Trophoblast cell (in vitro differentiated cells and primary cell): ENCODE measurements around the gene PAFAH2.

Experiments
- DNase-seq, 2 donors: peaks; one replicate each; pipeline ENCODE4 v3.0.0-alpha.2; 2016
- H2AFZ ChIP-seq: 2 replicates; pipeline ENCODE4 v1.6.1; 2013; ENCODE audit warnings: low read length, moderate library complexity, mild to moderate bottlenecking; ENCODE audit not compliant: insufficient read depth, poor library complexity
- H2AK5ac ChIP-seq: 2 replicates; pipeline ENCODE4 v1.6.1; 2013; ENCODE audit warnings: mild to moderate bottlenecking, low read length
- H2BK120ac ChIP-seq: 2 replicates; pipeline ENCODE4 v1.6.1; 2013; ENCODE audit warnings: low read length, mild to moderate bottlenecking, moderate library complexity; ENCODE audit not compliant: insufficient read depth, poor library complexity
- H2BK12ac ChIP-seq: 2 replicates; pipeline ENCODE4 v1.6.1; 2013; ENCODE audit warnings: mild to moderate bottlenecking, low read length, moderate library complexity
- H2BK5ac ChIP-seq: 2 replicates; pipeline ENCODE4 v1.6.1; 2013; ENCODE audit warnings: low read length, low read depth, moderate library complexity, mild to moderate bottlenecking; ENCODE audit not compliant: poor library complexity
- H3K14ac ChIP-seq: 2 replicates; pipeline ENCODE4 v1.6.1; 2013; ENCODE audit warnings: mild to moderate bottlenecking, low read length
- H3K18ac ChIP-seq: 2 replicates; pipeline ENCODE4 v1.6.1; 2013; ENCODE audit warnings: mild to moderate bottlenecking, low read length
- H3K23ac ChIP-seq: 2 replicates; pipeline ENCODE4 v1.6.1; 2013; ENCODE audit warnings: low read length
- H3K27ac ChIP-seq: 2 replicates; pipeline ENCODE4 v1.5.1; 2013; ENCODE audit warnings: low read depth, mild to moderate bottlenecking, inconsistent platforms, low read length, moderate library complexity
- H3K27me3 ChIP-seq: 2 replicates; pipeline ENCODE4 v1.6.1; 2013; ENCODE audit warnings: inconsistent platforms, mild to moderate bottlenecking, low read length, moderate library complexity; ENCODE audit not compliant: insufficient read depth
- H3K36me3 ChIP-seq, 2 experiments: 1 replicate in 1 of 2; 2 replicates in 1 of 2; pipeline ENCODE4 v1.6.1; 2013; ENCODE audit warnings: low read length in 2 of 2, mild to moderate bottlenecking in 2 of 2, moderate library complexity in 1 of 2; ENCODE audit not compliant: insufficient read depth in 2 of 2, control insufficient read depth in 1 of 2
- H3K4ac ChIP-seq: 2 replicates; pipeline ENCODE4 v1.6.1; 2013; ENCODE audit warnings: low read depth, mild to moderate bottlenecking, low read length, moderate library complexity
- H3K4me1 ChIP-seq, 2 experiments: 1 replicate in 1 of 2; 2 replicates in 1 of 2; pipeline ENCODE4 v1.6.1; 2013; ENCODE audit warnings: low read length in 2 of 2, mild to moderate bottlenecking in 2 of 2, moderate library complexity in 1 of 2; ENCODE audit not compliant: insufficient read depth in 2 of 2, control insufficient read depth in 1 of 2
- H3K4me2 ChIP-seq: 2 replicates; pipeline ENCODE4 v1.6.1; 2013; ENCODE audit warnings: inconsistent platforms, mild to moderate bottlenecking, low read length, moderate library complexity
- H3K4me3 ChIP-seq: 2 replicates; pipeline ENCODE4 v1.5.1; 2013; ENCODE audit warnings: mild to moderate bottlenecking, low read depth, low read length, inconsistent platforms
- H3K79me1 ChIP-seq: one replicate; pipeline ENCODE4 v1.6.1; 2013; ENCODE audit warnings: low read length
- H3K79me2 ChIP-seq: 2 replicates; pipeline ENCODE4 v1.6.1; 2013; ENCODE audit warnings: low read length, mild to moderate bottlenecking; ENCODE audit not compliant: control insufficient read depth, insufficient read depth, poor library complexity
- H3K9ac ChIP-seq: 2 replicates; pipeline ENCODE4 v1.6.1; 2013; ENCODE audit warnings: mild to moderate bottlenecking, low read length
- H3K9me3 ChIP-seq: 2 replicates; pipeline ENCODE4 v1.6.1; 2013; ENCODE audit warnings: low read depth, mild to moderate bottlenecking, control low read depth, inconsistent platforms, low read length; ENCODE audit not compliant: insufficient read depth
- H4K12ac ChIP-seq: 2 replicates; pipeline ENCODE4 v1.6.1; 2013; ENCODE audit warnings: low read depth, mild to moderate bottlenecking, low read length, moderate library complexity
- H4K8ac ChIP-seq: 2 replicates; pipeline ENCODE4 v1.6.1; 2013; ENCODE audit warnings: low read depth, mild to moderate bottlenecking, low read length, moderate library complexity
- H4K91ac ChIP-seq: one replicate; pipeline ENCODE4 v1.6.1; 2013; ENCODE audit warnings: low read depth, mild to moderate bottlenecking, low read length, moderate library complexity
- WGBS: extraction: QIAGEN DNeasy Blood & Tissue Kit; methylation state at CpG from one replicate; pipeline ENCODE4 v1.1.7; 2013; ENCODE audit warnings: missing lambda C conversion rate; ENCODE audit not compliant: insufficient read length, insufficient coverage; ENCODE audit errors: extremely low coverage; 5-methylcytosine and 5-hydroxymethylcytosine counted together

PAFAH2 gene

DNA sequence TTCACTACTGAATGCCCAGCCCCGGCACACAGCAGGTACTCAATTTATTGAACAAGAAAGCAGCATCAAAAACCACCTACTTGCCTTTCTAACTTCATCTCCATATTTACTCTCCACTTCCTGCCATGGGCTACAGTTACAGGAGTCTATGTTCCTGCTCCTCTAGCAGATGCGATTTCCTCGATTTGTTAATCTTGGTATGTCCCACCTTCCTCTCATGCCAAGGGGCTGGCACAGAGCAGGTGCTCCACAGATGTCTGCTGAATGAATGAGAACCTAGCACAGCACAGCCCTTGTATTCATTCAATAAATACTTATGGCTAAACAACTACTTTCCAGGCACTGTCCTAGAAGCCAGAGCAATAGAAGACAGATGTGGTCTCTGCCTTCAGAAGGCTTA lies 12.2 kb downstream of the PAFAH2 start:
- no peaks in the 10 kb centered on the region for H3K79me2 ChIP-seq
- H3K18ac ChIP-seq: no peak overlapping the region
- no peak overlapping the region for H2BK5ac ChIP-seq
- peaks cover 2% of the 10 kb centered on the region for H3K9me3 ChIP-seq
- H4K91ac ChIP-seq: no peak overlapping the region
- no peak for DNase-seq
- no peaks in the 10 kb centered on the region for H3K27me3 ChIP-seq
- H2BK12ac ChIP-seq: no peak overlapping the region
- H3K79me1 ChIP-seq: no peaks in the 10 kb centered on the region
- no peak overlapping the region for H4K12ac ChIP-seq
- no CpG with 5 or more reads among the region's 3 CpGs for WGBS
- no peak overlapping the region for H3K27ac ChIP-seq
- no peak overlapping the region for H3K4ac ChIP-seq
- no peak overlapping the region for H2BK120ac ChIP-seq
- no peak overlapping the region for H2AK5ac ChIP-seq
- H2AFZ ChIP-seq: no peak overlapping the region
- no peak overlapping the region for H4K8ac ChIP-seq
- no peak overlapping the region for H3K4me2 ChIP-seq
- peaks cover 10 to 12% of the 10 kb centered on the region in 2 experiments for H3K4me1 ChIP-seq
- H3K36me3 ChIP-seq: peaks cover 27 to 28% of the 10 kb centered on the region in 2 experiments
- no peak overlapping the region for H3K9ac ChIP-seq
- H3K14ac ChIP-seq: no peak overlapping the region
- H3K23ac ChIP-seq: no peak overlapping the region
- H3K4me3 ChIP-seq: no peak overlapping the region

DNA sequence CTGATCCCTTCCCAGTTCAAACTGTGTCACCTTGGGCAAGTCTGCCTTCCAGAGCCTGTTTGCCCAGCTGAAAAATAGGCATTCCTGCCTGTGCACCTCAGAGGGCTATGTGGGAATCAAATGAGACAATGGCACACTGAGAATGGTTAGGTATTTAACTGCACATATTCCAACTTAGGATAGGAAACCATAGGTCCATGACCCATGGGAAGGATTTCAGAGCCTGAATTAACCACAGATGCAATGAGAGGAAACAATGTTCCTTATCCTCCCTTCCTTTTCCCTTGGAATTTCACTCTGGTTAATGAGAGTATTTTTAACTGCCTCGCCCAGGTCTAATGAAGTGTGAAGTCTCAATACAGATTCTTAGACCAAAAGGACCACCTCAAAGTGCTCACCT lies 12.7 kb downstream of the PAFAH2 start:
- Histone ChIP-seq H3K18ac (no peak overlapping the region), H3K4ac (no peak overlapping the region), H3K14ac (no peak overlapping the region), H3K4me2 (no peak overlapping the region), H2BK12ac (no peak overlapping the region), H3K23ac (no peak overlapping the region), H3K36me3 (peaks cover 28 to 29% of the 10 kb centered on the region in 2 experiments), H3K9me3 (peaks cover 2% of the 10 kb centered on the region), H2BK120ac (no peak overlapping the region), H2AFZ (no peak overlapping the region), H4K8ac (no peak overlapping the region), H2BK5ac (no peak overlapping the region), H3K4me3 (no peak overlapping the region), H2AK5ac (no peak overlapping the region), H3K79me2 (no peaks in the 10 kb centered on the region), H3K79me1 (no peaks in the 10 kb centered on the region), H4K91ac (no peak overlapping the region), H3K27me3 (no peaks in the 10 kb centered on the region), H4K12ac (no peak overlapping the region), H3K9ac (no peak overlapping the region), H3K4me1 (peaks cover 5 to 7% of the 10 kb centered on the region in 2 experiments), H3K27ac (no peak overlapping the region)
- DNase-seq: no peak
- WGBS: no CpG with 5 or more reads among the region's 1 CpG

DNA sequence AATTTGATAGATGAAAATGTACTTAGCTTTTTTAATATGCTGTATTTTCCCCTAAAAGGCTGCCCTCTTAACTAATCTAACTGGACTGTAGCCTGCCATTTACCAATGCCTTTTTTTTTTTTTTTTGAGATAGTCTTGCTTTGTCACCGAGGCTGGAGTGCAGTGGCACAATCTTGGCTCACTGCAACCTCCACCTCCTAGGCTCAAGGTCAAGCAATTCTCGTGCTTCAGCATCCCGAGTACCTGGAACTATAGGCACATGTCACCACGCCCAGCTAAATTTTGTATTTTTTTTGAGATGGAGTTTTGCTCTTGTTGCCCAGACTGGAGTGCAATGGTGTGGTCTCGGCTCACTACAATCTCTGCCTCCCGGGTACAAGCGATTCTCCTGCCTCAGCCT lies 18.7 kb downstream of the PAFAH2 start:
- no peak overlapping the region for H2AFZ ChIP-seq
- H3K14ac ChIP-seq: no peak overlapping the region
- no peak overlapping the region for H3K18ac ChIP-seq
- H2BK12ac ChIP-seq: no peak overlapping the region
- no CpG with 5 or more reads among the region's 7 CpGs for WGBS
- H3K79me1 ChIP-seq: no peaks in the 10 kb centered on the region
- H2BK5ac ChIP-seq: no peak overlapping the region
- H3K79me2 ChIP-seq: no peaks in the 10 kb centered on the region
- peaks cover 0 to 4% of the 10 kb centered on the region in 2 experiments for H3K4me1 ChIP-seq
- H2AK5ac ChIP-seq: no peak overlapping the region
- no peak overlapping the region for H2BK120ac ChIP-seq
- no peak overlapping the region for H3K9ac ChIP-seq
- no peak overlapping the region for H3K4me3 ChIP-seq
- peaks cover 26 to 30% of the 10 kb centered on the region in 2 experiments for H3K36me3 ChIP-seq
- H3K9me3 ChIP-seq: no peaks in the 10 kb centered on the region
- H4K8ac ChIP-seq: no peak overlapping the region
- H4K91ac ChIP-seq: no peak overlapping the region
- H4K12ac ChIP-seq: no peak overlapping the region
- DNase-seq: no peak
- no peak overlapping the region for H3K27ac ChIP-seq
- no peak overlapping the region for H3K23ac ChIP-seq
- H3K4me2 ChIP-seq: no peak overlapping the region
- H3K4ac ChIP-seq: no peak overlapping the region
- no peaks in the 10 kb centered on the region for H3K27me3 ChIP-seq

DNA sequence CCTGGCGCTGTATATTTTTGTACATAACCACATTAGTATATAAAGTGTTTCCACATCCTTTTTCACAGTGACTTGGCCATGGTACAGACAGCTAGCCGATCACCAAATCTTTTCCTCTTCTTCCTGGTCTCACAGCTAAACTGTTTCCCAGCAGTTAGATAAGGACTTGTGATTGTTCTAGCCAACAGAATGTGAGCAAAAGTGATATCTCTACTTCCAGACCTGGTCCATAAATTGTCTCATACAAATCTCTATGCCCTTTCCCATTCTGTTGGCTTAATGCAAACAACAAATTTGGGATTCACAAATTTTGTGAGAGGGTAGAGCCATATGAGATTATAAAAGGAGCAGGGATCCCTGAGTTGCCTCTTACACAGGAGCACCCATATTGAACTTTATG lies 19.5 kb downstream of the PAFAH2 start:
- H3K36me3 ChIP-seq: peaks cover 25 to 30% of the 10 kb centered on the region in 2 experiments
- H3K27me3 ChIP-seq: no peaks in the 10 kb centered on the region
- no peak overlapping the region for H3K27ac ChIP-seq
- H3K18ac ChIP-seq: no peak overlapping the region
- H3K23ac ChIP-seq: no peak overlapping the region
- H2BK120ac ChIP-seq: no peak overlapping the region
- no peak overlapping the region for H2AK5ac ChIP-seq
- no peak overlapping the region for H2BK12ac ChIP-seq
- H3K4me3 ChIP-seq: no peak overlapping the region
- no peak overlapping the region for H3K14ac ChIP-seq
- H3K79me1 ChIP-seq: no peaks in the 10 kb centered on the region
- no peak overlapping the region for H3K4ac ChIP-seq
- H4K12ac ChIP-seq: no peak overlapping the region
- H3K9ac ChIP-seq: no peak overlapping the region
- H4K91ac ChIP-seq: no peak overlapping the region
- H2BK5ac ChIP-seq: no peak overlapping the region
- H4K8ac ChIP-seq: no peak overlapping the region
- H3K79me2 ChIP-seq: no peaks in the 10 kb centered on the region
- DNase-seq: no peak
- H2AFZ ChIP-seq: no peak overlapping the region
- no CpG with 5 or more reads among the region's 2 CpGs for WGBS
- H3K4me2 ChIP-seq: no peak overlapping the region
- no peaks in the 10 kb centered on the region for H3K9me3 ChIP-seq
- peaks cover 0 to 4% of the 10 kb centered on the region in 2 experiments for H3K4me1 ChIP-seq
